Gastroesophageal sphincter (tissue), 4 donors: Measurements from ENCODE around the gene SCNN1A. TPM values are rescaled to one million over a fixed set of nuclear protein-coding genes. Genes with fewer than 3 reads are reported as not detected.

Source experiments
- ATAC-seq: fragments of 150-250 bp; one replicate; pipeline ENCODE4 v1.9.1; 2016; ENCODE audit warnings: mild to moderate bottlenecking, moderate library complexity
- H3K27ac ChIP-seq, 4 donors: fragments of 200-600 bp; sonication (generic) in 3 of 4; 1 replicate in 3 of 4; 2 replicates in 1 of 4; pipeline ENCODE4 v1.5.1; 2016 to 2019
- H3K27me3 ChIP-seq: fragments of 200-600 bp; sonication (generic); one replicate; pipeline ENCODE4 v1.5.1; 2019
- H3K36me3 ChIP-seq, 2 donors: fragments of 200-600 bp; sonication (generic); one replicate each; pipeline ENCODE4 v1.5.1; 2019; ENCODE audit warnings: control low read depth in 1 of 2
- H3K4me1 ChIP-seq, 3 donors: fragments of 200-600 bp; sonication (generic); 1 replicate in 2 of 3; 2 replicates in 1 of 3; pipeline ENCODE4 v1.5.1; 2016 to 2019; ENCODE audit warnings: control low read depth in 2 of 3
- H3K4me3 ChIP-seq, 2 donors: fragments of 200-600 bp; sonication (generic); one replicate each; pipeline ENCODE4 v1.5.1; 2019; ENCODE audit warnings: mild to moderate bottlenecking in 1 of 2, moderate library complexity in 1 of 2
- H3K9me3 ChIP-seq, 3 donors: fragments of 200-600 bp; sonication (generic); one replicate each; pipeline ENCODE4 v1.5.1; 2017 to 2019; ENCODE audit warnings: control low read depth in 2 of 3
- EP300 ChIP-seq: sonication (generic); formaldehyde crosslinking; IDR thresholded peaks from one replicate; pipeline ENCODE4 v1.6.1; 2017; ENCODE audit warnings: antibody characterized with exemption, mild to moderate bottlenecking
- POLR2A ChIP-seq, 2 donors: fragments of 450-650 bp; IDR thresholded peaks; one replicate each; pipeline ENCODE4 v1.6.1; 2017; ENCODE audit warnings: antibody characterized with exemption in 2 of 2, mild to moderate bottlenecking in 2 of 2, moderate library complexity in 1 of 2
- POLR2AphosphoS5 ChIP-seq: sonication (generic); formaldehyde crosslinking; IDR thresholded peaks from one replicate; pipeline ENCODE4 v1.6.1; 2017; ENCODE audit warnings: antibody characterized with exemption
- WGBS, 2 donors: methylation state at CpG; one replicate each; pipeline ENCODE4 v1.1.5; 2018; ENCODE audit warnings: low coverage in 1 of 2; 5-methylcytosine and 5-hydroxymethylcytosine counted together
- total RNA-seq, 4 donors: library from RNA; depleted of rRNA; stranded (reverse); fragments of >200 nt; gene quantifications; one replicate each; pipeline ENCODE4 v1.1.0, GENCODE V29; 2016
- TF ChIP-seq, protein P1 (sequence below), 4 experiments: fragments of 200-600 bp in 2 of 4; fragments of 450-650 bp in 2 of 4; sonication (generic) in 1 of 4; IDR thresholded peaks; one replicate each; pipeline ENCODE4 v1.5.1; 2017 to 2019; ENCODE audit warnings: antibody characterized with exemption in 4 of 4, mild to moderate bottlenecking in 2 of 4, moderate library complexity in 2 of 4

Gene SCNN1A
- total RNA-seq: 10 to 100 TPM in 1 of 4 donors, 1 to 10 TPM in 1, under 1 TPM in 1, not detected in 1; 0.62 to 19.9 (median 5.2) TPM

DNA sequence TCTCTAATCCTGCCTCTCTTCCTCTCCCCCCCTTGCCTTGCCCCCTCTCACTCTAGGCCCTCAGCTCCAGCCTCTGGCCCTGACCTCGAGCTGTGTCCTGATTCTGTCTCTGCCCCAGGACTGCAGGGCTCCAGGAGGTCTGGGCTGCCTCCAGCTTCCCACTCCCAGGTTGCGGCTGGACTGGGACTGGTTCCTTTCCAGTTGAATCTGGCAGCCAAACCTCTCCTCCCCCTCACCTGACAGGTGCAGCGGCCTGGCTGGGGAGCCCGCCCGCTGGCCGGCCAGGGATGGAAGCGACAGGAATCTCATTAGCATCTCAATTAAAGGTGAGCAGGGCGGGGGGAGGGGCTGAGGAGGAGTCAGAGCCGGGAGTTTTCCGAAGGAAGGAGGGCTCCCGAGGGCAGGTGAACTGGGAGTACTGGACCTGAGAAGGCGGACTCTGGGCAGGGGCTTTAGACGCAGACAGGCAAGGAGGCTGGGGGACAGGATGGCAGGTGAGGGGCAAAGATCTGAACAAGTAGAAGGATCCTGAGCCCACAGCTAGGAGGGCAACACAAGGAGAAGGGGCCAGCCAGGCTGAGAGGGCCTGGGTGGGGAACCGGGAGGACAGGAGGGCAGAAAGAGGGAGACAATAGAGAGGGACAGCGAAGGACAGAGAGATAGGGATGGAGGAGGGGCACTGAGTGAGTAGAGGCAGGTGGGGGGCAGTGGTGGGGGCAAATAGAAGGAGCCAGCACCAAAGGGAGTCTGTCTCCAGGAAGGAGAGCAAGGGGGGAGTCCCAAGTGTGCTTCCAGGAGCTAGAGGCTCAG is at the start of gene SCNN1A:
Gene SCNN1A (minus strand): TSS at position 295 of the 810 bp plus-strand sequence. CDS start 780 bp downstream, outside the sequence.
- H3K4me3 ChIP-seq: no peak within 1 kb of the TSS
- peaks cover 3 to 70% (median 28%) of the 10 kb centered on the region in 3 donors for H3K4me1 ChIP-seq
- no peak for ATAC-seq
- no peaks in the 10 kb centered on the region for H3K27me3 ChIP-seq
- peak within 1 kb of the TSS; percentile 12 to 81 (median 78) for H3K27ac ChIP-seq
- no peak for TF ChIP-seq POLR2A (IDR thresholded peaks at IDR 0.05)
- no peaks in the 10 kb centered on the region for H3K9me3 ChIP-seq
- no peaks in the 10 kb centered on the region for H3K36me3 ChIP-seq
- WGBS, 2 donors: 80% methylated on average over 9 of the region's 15 CpGs; no CpG with 5 or more reads in 1 of the 2 donors

DNA sequence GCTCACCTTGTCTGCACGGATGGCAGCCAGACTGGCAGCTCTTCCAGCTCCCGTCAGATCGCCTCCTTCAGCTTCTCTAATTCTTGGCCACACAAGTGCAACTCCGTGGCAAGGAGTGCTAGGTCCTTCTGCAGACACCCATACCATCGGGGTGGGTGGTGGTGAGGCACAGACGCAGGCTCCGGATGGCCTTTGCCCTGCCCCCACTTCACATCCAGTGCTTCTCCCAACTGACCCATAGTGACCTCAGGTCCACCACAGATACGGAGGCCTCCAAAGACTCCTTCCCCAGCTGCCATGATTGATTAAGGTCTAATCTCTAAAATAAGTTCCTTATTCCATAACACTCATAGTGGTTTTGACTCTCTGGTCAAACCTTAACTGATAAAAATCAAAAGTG is 49.5 kb upstream of the SCNN1A start:
- Histone ChIP-seq H3K27me3 (no peaks in the 10 kb centered on the region), H3K27ac (no peak overlapping the region), H3K4me1 (peaks cover 0 to 26% (median 7%) of the 10 kb centered on the region in 3 donors), H3K36me3 (no peaks in the 10 kb centered on the region), H3K9me3 (no peaks in the 10 kb centered on the region), H3K4me3 (no peak overlapping the region)
- no peak for ATAC-seq
- 60 to 87% methylated on average over 1 to 7 of the region's 8 CpGs for WGBS, 2 donors
- TF ChIP-seq POLR2A (IDR thresholded peaks at IDR 0.05): no peak
- TF ChIP-seq EP300: no peak
- TF ChIP-seq, protein P1, sequence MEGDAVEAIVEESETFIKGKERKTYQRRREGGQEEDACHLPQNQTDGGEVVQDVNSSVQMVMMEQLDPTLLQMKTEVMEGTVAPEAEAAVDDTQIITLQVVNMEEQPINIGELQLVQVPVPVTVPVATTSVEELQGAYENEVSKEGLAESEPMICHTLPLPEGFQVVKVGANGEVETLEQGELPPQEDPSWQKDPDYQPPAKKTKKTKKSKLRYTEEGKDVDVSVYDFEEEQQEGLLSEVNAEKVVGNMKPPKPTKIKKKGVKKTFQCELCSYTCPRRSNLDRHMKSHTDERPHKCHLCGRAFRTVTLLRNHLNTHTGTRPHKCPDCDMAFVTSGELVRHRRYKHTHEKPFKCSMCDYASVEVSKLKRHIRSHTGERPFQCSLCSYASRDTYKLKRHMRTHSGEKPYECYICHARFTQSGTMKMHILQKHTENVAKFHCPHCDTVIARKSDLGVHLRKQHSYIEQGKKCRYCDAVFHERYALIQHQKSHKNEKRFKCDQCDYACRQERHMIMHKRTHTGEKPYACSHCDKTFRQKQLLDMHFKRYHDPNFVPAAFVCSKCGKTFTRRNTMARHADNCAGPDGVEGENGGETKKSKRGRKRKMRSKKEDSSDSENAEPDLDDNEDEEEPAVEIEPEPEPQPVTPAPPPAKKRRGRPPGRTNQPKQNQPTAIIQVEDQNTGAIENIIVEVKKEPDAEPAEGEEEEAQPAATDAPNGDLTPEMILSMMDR (IDR thresholded peaks at IDR 0.05): no peak
- TF ChIP-seq POLR2AphosphoS5: no peak

DNA sequence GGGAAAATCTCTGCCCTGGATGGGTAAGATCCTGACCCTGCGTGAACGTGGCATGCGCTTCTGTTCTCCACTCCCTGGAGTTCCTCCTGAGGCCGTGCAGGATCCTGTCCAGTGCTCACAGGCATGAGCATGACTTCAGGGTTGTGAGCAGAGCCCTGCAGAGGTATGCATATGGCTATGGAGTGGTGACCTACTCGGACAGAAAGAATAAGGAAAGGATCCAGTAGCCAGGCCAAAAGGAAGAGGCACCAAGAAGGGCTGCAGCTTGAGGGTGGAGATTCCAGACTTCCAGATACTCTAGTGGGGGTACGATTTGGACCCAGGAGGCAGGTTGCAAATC is 48.6 kb upstream of the SCNN1A start:
- Histone ChIP-seq H3K27me3 (no peaks in the 10 kb centered on the region), H3K27ac (peak overlapping the region in 3 of 4 donors; percentile 27 to 57 (median 57)), H3K4me3 (no peak overlapping the region), H3K9me3 (no peaks in the 10 kb centered on the region), H3K36me3 (no peaks in the 10 kb centered on the region), H3K4me1 (peaks cover 0 to 24% (median 5%) of the 10 kb centered on the region in 3 donors)
- 80 to 100% methylated on average over 1 to 2 of the region's 6 CpGs for WGBS, 2 donors
- ATAC-seq: no peak
- TF ChIP-seq, protein P1 (IDR thresholded peaks at IDR 0.05): no peak
- TF ChIP-seq POLR2A (IDR thresholded peaks at IDR 0.05) (no peak), POLR2AphosphoS5 (no peak), EP300 (no peak)

DNA sequence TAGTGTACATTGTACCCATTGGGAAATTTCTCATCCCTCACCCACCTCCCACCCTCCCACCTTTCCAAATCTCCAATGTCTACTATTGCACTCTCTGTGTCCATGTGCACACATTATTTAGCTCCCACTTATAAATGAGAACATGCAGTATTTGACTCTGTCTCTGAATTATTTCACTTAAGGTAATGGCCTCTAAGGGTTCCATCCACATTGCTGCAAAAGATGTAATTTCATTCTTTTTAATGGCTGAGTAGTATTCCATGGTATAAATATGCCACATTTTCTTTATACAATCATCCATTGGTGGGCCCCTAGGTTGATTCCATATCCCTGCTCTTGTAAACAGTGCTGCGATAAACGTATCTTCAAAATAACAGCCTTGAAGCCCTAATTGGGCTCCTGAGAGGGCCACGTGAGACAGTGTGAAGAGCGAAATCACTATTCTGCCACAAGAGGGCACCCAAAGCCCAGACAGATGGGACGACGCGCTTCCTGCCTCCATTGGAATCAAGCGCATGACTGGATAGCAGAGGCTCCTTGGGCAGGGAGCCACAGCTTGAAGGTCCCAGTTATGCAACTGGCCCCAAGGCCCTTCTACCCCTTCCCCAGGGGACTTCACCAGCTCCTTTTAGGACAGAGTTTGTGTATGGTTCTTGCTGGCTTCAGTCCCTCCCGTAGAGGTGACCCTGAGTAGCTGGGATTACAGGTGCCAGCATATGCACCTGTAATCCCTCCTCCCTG is 48.1 kb upstream of the SCNN1A start:
- Histone ChIP-seq H3K4me1 (peaks cover 0 to 24% (median 5%) of the 10 kb centered on the region in 3 donors), H3K36me3 (no peaks in the 10 kb centered on the region), H3K27me3 (no peaks in the 10 kb centered on the region), H3K4me3 (no peak overlapping the region), H3K27ac (peak overlapping the region in 3 of 4 donors; percentile 27 to 57 (median 57)), H3K9me3 (no peaks in the 10 kb centered on the region)
- 0% methylated on average over 1 to 5 of the region's 9 CpGs for WGBS, 2 donors
- TF ChIP-seq EP300 (no peak), POLR2AphosphoS5 (peak; percentile 83), POLR2A (IDR thresholded peaks at IDR 0.05) (no peak)
- TF ChIP-seq, protein P1 (IDR thresholded peaks at IDR 0.05): peak; percentile 80 to 97 (median 94)
- peak; percentile 97 for ATAC-seq

DNA sequence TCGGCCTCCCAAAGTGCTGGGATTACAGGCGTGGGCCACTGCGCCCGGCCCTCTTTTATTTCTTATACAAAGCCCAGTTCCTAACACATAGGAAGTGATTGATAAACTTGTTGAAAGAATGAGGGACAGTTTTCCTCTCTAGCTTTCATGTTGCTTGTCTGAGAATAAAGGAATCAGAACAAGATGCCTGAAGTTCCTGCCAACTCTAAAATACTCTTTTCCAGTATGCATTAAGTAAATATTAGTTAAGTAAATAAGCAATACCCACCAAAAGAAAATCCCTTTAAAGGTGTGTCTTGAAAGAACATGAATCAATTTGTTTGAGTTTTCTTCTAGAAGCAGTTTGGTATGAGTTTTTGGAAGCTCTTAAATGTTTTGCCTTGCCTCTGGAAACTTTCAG is 45.0 kb upstream of the SCNN1A start:
- no peaks in the 10 kb centered on the region for H3K36me3 ChIP-seq
- no peaks in the 10 kb centered on the region for H3K9me3 ChIP-seq
- peaks cover 0 to 24% (median 5%) of the 10 kb centered on the region in 3 donors for H3K4me1 ChIP-seq
- no peak overlapping the region for H3K4me3 ChIP-seq
- TF ChIP-seq, protein P1 (IDR thresholded peaks at IDR 0.05): no peak
- TF ChIP-seq POLR2A (IDR thresholded peaks at IDR 0.05) (no peak), EP300 (no peak), POLR2AphosphoS5 (no peak)
- no peaks in the 10 kb centered on the region for H3K27me3 ChIP-seq
- 35% methylated on average over 4 of the region's 4 CpGs; no CpG with 5 or more reads in 1 of the 2 donors for WGBS, 2 donors
- H3K27ac ChIP-seq: peak overlapping the region in 3 of 4 donors; percentile 22 to 52 (median 38)
- no peak for ATAC-seq
